ENCODE results near the gene PROP1. TPM values are rescaled to one million over a fixed set of nuclear protein-coding genes. Genes with fewer than 3 reads are reported as not detected.

Gene PROP1
- total RNA-seq, 2 donors from 2014 or later: not detected

DNA sequence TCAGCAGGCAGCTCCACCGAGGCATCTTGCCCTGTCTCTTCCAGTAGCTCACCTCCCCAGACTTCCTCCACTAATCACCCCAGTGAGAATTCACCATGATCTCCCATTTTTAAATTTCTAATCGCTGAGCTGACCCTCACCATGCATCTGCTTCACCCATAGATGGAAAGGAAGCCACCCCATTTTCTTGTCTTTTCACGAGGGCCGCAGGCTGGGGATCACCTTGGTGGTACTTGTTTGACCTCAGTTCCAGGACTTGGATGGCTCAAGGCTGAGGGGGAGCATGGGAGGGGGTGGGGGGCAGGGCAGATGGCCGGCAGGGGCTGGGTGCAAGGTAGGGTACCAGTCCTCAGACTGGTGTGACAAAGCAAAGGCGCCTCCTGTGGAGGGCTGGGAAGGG lies 3.6 kb downstream of the PROP1 start:
- DNase-seq (no peak), ATAC-seq (no peak)
- TF ChIP-seq POLR2A (IDR thresholded peaks at IDR 0.05): no peak
- TF ChIP-seq, protein P1, sequence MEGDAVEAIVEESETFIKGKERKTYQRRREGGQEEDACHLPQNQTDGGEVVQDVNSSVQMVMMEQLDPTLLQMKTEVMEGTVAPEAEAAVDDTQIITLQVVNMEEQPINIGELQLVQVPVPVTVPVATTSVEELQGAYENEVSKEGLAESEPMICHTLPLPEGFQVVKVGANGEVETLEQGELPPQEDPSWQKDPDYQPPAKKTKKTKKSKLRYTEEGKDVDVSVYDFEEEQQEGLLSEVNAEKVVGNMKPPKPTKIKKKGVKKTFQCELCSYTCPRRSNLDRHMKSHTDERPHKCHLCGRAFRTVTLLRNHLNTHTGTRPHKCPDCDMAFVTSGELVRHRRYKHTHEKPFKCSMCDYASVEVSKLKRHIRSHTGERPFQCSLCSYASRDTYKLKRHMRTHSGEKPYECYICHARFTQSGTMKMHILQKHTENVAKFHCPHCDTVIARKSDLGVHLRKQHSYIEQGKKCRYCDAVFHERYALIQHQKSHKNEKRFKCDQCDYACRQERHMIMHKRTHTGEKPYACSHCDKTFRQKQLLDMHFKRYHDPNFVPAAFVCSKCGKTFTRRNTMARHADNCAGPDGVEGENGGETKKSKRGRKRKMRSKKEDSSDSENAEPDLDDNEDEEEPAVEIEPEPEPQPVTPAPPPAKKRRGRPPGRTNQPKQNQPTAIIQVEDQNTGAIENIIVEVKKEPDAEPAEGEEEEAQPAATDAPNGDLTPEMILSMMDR (IDR thresholded peaks at IDR 0.05): no peak
- intact Hi-C loops (cut with DNase I): no loop called here
- Histone ChIP-seq H3K4me3 (no peak overlapping the region), H3K4me1 (no peaks in the 10 kb centered on the region), H3K9me3 (no peaks in the 10 kb centered on the region), H3K27me3 (no peaks in the 10 kb centered on the region), H3K27ac (no peak overlapping the region), H3K36me3 (replicated peaks in 1 of 2; ENCODE audit: insufficient read depth in 1 of 2, low read depth in 2 of 2) (no peaks in the 10 kb centered on the region)
- 81 to 92% methylated on average over 6 of the region's 6 CpGs for WGBS, 2 donors

GRCh38 chr5:177988989-177989625 lies 6.9 kb downstream of the PROP1 start:
- peaks cover 7% of the 10 kb centered on the region for H3K4me1 ChIP-seq
- no peak for ATAC-seq

GRCh38 chr5:177987326-177987725 lies 8.7 kb downstream of the PROP1 start:
- DNase-seq (no peak), ATAC-seq (no peak)
- Histone ChIP-seq H3K27ac (no peak overlapping the region), H3K9me3 (no peaks in the 10 kb centered on the region), H3K4me3 (no peak overlapping the region), H3K36me3 (replicated peaks in 1 of 2; ENCODE audit: insufficient read depth in 1 of 2, low read depth in 2 of 2) (no peaks in the 10 kb centered on the region), H3K27me3 (no peaks in the 10 kb centered on the region), H3K4me1 (peaks cover 10% of the 10 kb centered on the region)
- TF ChIP-seq, protein P1 (IDR thresholded peaks at IDR 0.05): no peak
- TF ChIP-seq POLR2A (IDR thresholded peaks at IDR 0.05): no peak
- 79 to 89% methylated on average over 9 of the region's 9 CpGs for WGBS, 2 donors
- intact Hi-C loops (cut with DNase I): no loop called here

More at GRCh38 chr5:177988989-177989625, 6.9 kb downstream of the PROP1 start:
- WGBS, 2 donors: 88 to 93% methylated on average over 11 of the region's 11 CpGs
- Histone ChIP-seq H3K9me3 (no peaks in the 10 kb centered on the region), H3K36me3 (replicated peaks in 1 of 2; ENCODE audit: insufficient read depth in 1 of 2, low read depth in 2 of 2) (no peaks in the 10 kb centered on the region), H3K4me3 (no peak overlapping the region), H3K27ac (no peak overlapping the region), H3K27me3 (no peaks in the 10 kb centered on the region)
- intact Hi-C loops (cut with DNase I): no loop called here
- TF ChIP-seq, protein P1 (IDR thresholded peaks at IDR 0.05): no peak
- TF ChIP-seq POLR2A (IDR thresholded peaks at IDR 0.05): no peak
- DNase-seq: no peak

- H3K27me3 ChIP-seq: no peaks in the 10 kb centered on the region
- intact Hi-C loops (cut with DNase I): no loop called here
- 31 to 61% methylated on average over 18 to 48 of the region's 50 CpGs for WGBS, 2 donors
Measured at GRCh38 chr5:177985430-177986040, 10.5 kb downstream of the PROP1 start.

More at GRCh38 chr5:177985430-177986040, 10.5 kb downstream of the PROP1 start:
- Histone ChIP-seq H3K9me3 (no peaks in the 10 kb centered on the region), H3K36me3 (replicated peaks in 1 of 2; ENCODE audit: insufficient read depth in 1 of 2, low read depth in 2 of 2) (no peaks in the 10 kb centered on the region), H3K4me1 (peaks cover 10% of the 10 kb centered on the region), H3K27ac (no peak overlapping the region), H3K4me3 (no peak overlapping the region)
- ATAC-seq (no peak), DNase-seq (no peak)
- TF ChIP-seq POLR2A (IDR thresholded peaks at IDR 0.05): no peak
- TF ChIP-seq, protein P1 (IDR thresholded peaks at IDR 0.05): no peak
